Naive thymus-derived CD4-positive, alpha-beta T cell (primary cell): ENCODE results near the gene ST8SIA3. TPM values are rescaled to one million over a fixed set of nuclear protein-coding genes. Genes with fewer than 3 reads are reported as not detected.

ENCODE experiments used
- ATAC-seq: fragments of 150-1000 bp; cut with Tn5 transposase; 2 replicates; pipeline ENCODE4 v1.10.0; 2021; ENCODE audit warnings: mild to moderate bottlenecking, moderate library complexity
- CTCF ChIA-PET: fragments of 350-600 bp; sonication (Branson Sonifier 250); formaldehyde crosslinking; loops from one replicate; lab custom pipeline; 2021; ENCODE audit warnings: antibody characterized with exemption; lab: Charles Lee
- POLR2A ChIA-PET: fragments of 350-600 bp; sonication (Branson Sonifier 250); formaldehyde crosslinking; loops from one replicate; lab custom pipeline; 2021; ENCODE audit warnings: antibody characterized with exemption, inconsistent platforms; lab: Charles Lee
- DNase-seq, 9 donors: peaks; one replicate each; pipeline versions ENCODE4 v3.0.0 to v3.0.0-alpha.2; 2020 to 2022; ENCODE audit warnings: mixed read lengths in 1 of 9
- H3K27ac ChIP-seq: one replicate; pipeline ENCODE4 v1.7.0; 2013; ENCODE audit warnings: mild to moderate bottlenecking, low read depth, low read length, moderate library complexity
- H3K27me3 ChIP-seq, 2 donors: one replicate each; pipeline ENCODE4 v1.7.0; 2013; ENCODE audit warnings: low read length in 2 of 2, mild to moderate bottlenecking in 2 of 2, moderate library complexity in 2 of 2; ENCODE audit not compliant: control insufficient read depth in 2 of 2, insufficient read depth in 2 of 2
- H3K36me3 ChIP-seq, 3 experiments: 1 replicate in 2 of 3; 2 replicates in 1 of 3; pipeline ENCODE4 v1.7.0; 2013; ENCODE audit warnings: low read length in 3 of 3, mild to moderate bottlenecking in 3 of 3, moderate library complexity in 1 of 3; ENCODE audit not compliant: insufficient read depth in 3 of 3, control insufficient read depth in 2 of 3
- H3K4me1 ChIP-seq, 2 donors: one replicate each; pipeline ENCODE4 v1.7.0; 2013; ENCODE audit warnings: low read length in 2 of 2, mild to moderate bottlenecking in 2 of 2, moderate library complexity in 1 of 2; ENCODE audit not compliant: control insufficient read depth in 2 of 2, insufficient read depth in 2 of 2
- H3K4me3 ChIP-seq: 2 replicates; pipeline ENCODE4 v1.7.0; 2013; ENCODE audit warnings: mild to moderate bottlenecking, low read length
- H3K9me3 ChIP-seq, 3 experiments: 1 replicate in 2 of 3; 2 replicates in 1 of 3; pipeline ENCODE4 v1.7.0; 2013; ENCODE audit warnings: low read length in 3 of 3; ENCODE audit not compliant: control insufficient read depth in 2 of 3
- H3K27ac Mint-ChIP-seq, 9 donors: one replicate each; pipeline ENCODE4 v1.8.0; 2020 to 2022; ENCODE audit warnings: mixed read lengths in 9 of 9, mild to moderate bottlenecking in 8 of 9, moderate library complexity in 5 of 9, inconsistent platforms in 2 of 9
- H3K27me3 Mint-ChIP-seq, 5 donors: one replicate each; pipeline ENCODE4 v1.8.0; 2021 to 2022; ENCODE audit warnings: mixed read lengths in 5 of 5, mild to moderate bottlenecking in 1 of 5
- H3K36me3 Mint-ChIP-seq, 5 donors: one replicate each; pipeline ENCODE4 v1.8.0; 2020 to 2022; ENCODE audit warnings: mixed read lengths in 5 of 5, mild to moderate bottlenecking in 3 of 5, inconsistent platforms in 1 of 5
- H3K4me1 Mint-ChIP-seq, 7 donors: one replicate each; pipeline ENCODE4 v1.8.0; 2020 to 2022; ENCODE audit warnings: mixed read lengths in 7 of 7, mild to moderate bottlenecking in 3 of 7, inconsistent platforms in 1 of 7
- H3K4me3 Mint-ChIP-seq, 10 donors: one replicate each; pipeline ENCODE4 v1.8.0; 2020 to 2022; ENCODE audit warnings: mild to moderate bottlenecking in 10 of 10, mixed read lengths in 10 of 10, moderate library complexity in 6 of 10, inconsistent platforms in 2 of 10
- H3K9me3 Mint-ChIP-seq, 11 donors: one replicate each; pipeline ENCODE4 v1.8.0; 2020 to 2022; ENCODE audit warnings: mixed read lengths in 11 of 11, mild to moderate bottlenecking in 4 of 11, inconsistent platforms in 1 of 11, moderate library complexity in 1 of 11
- intact Hi-C, 2 donors: fragments of 100-400 bp; cut with micrococcal nuclease; formaldehyde crosslinking; loops; one replicate each; pipeline ENCODE4 v1.15.1; 2023
- polyA plus RNA-seq, 2 donors: library from polyadenylated mRNA; unstranded; fragments of 300-500 nt; fragmentation: Illumina TruSeq; gene quantifications; one replicate each; pipeline ENCODE4 v1.2.3, GENCODE V29; 2021
- total RNA-seq, 6 experiments: library from RNA in 5 of 6; stranded (reverse) in 5 of 6; gene quantifications; 1 replicate in 5 of 6; 2 replicates in 1 of 6; pipeline ENCODE4 v1.2.3 and lab custom pipeline; 2021 to 2026

The ST8SIA3 gene
- total and polyA plus RNA-seq, 7 experiments from 2014 or later: not detected

DNA sequence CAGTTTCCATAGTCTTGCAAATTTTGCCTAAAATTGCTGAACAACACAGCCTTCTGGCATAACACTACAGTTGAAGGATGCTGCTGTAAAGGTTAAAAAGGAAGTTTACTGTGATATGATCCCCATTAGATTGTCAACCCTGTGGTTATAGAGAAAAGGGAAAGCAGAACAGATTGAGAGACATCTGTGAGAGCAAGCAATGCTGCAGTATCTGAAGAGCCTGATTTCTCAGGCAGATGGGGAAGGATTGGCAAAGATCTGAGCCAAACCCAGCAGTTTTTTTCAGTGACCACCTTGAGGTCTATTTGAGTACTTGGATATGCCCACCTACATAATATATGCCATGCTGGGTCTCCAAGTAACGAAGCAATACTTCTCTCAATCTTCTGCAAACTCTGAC is 8.5 kb upstream of the ST8SIA3 start:
- DNase-seq (no peak), ATAC-seq (no peak)
- POLR2A ChIA-PET: no interaction called here
- no peak overlapping the region for H3K27ac ChIP-seq
- intact Hi-C loops: no loop called here
- CTCF ChIA-PET: no interaction called here
- peaks cover 2 to 45% (median 24%) of the 10 kb centered on the region in 5 donors for H3K27me3 Mint-ChIP-seq
- no peak overlapping the region for H3K27ac Mint-ChIP-seq
- no peaks in the 10 kb centered on the region for H3K9me3 ChIP-seq
- peaks cover 0 to 4% (median 0%) of the 10 kb centered on the region in 5 donors for H3K36me3 Mint-ChIP-seq
- no peak overlapping the region for H3K4me3 Mint-ChIP-seq
- peaks cover 0 to 17% (median 3%) of the 10 kb centered on the region in 11 donors for H3K9me3 Mint-ChIP-seq
- H3K27me3 ChIP-seq: no peaks in the 10 kb centered on the region
- H3K4me1 ChIP-seq: no peaks in the 10 kb centered on the region
- no peak overlapping the region for H3K4me3 ChIP-seq
- no peaks in the 10 kb centered on the region for H3K4me1 Mint-ChIP-seq
- H3K36me3 ChIP-seq: no peaks in the 10 kb centered on the region

DNA sequence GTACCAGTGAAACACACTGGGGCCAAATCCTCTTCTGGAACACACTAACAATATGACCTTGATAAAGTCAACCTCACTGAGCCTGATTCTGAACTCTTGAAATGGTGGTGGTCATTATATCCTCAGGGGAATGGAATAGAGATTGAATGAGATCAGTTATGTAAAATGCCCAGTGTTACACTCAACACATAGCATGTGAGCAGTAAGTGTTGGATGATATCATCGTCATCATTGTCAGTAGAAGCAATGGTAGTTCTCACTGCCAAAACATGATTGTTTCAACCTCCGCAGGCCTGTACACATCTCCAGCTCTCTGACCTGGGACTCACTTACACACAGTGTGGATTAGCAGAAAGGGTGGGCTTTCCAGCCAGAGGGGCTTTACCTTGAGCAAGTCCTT is 5.5 kb upstream of the ST8SIA3 start:
- no peak overlapping the region for H3K27ac Mint-ChIP-seq
- intact Hi-C loops: no loop called here
- POLR2A ChIA-PET: no interaction called here
- H3K4me3 Mint-ChIP-seq: no peak overlapping the region
- peaks cover 24 to 47% (median 45%) of the 10 kb centered on the region in 5 donors for H3K27me3 Mint-ChIP-seq
- peaks cover 0 to 4% (median 0%) of the 10 kb centered on the region in 5 donors for H3K36me3 Mint-ChIP-seq
- H3K4me1 ChIP-seq: no peaks in the 10 kb centered on the region
- no peaks in the 10 kb centered on the region for H3K4me1 Mint-ChIP-seq
- no peak for DNase-seq
- H3K27ac ChIP-seq: no peak overlapping the region
- H3K9me3 Mint-ChIP-seq: peaks cover 0 to 12% (median 0%) of the 10 kb centered on the region in 11 donors
- no peaks in the 10 kb centered on the region for H3K9me3 ChIP-seq
- H3K4me3 ChIP-seq: no peak overlapping the region
- H3K27me3 ChIP-seq: peaks cover 0 to 5% of the 10 kb centered on the region in 2 donors
- ATAC-seq: no peak
- CTCF ChIA-PET: no interaction called here
- no peaks in the 10 kb centered on the region for H3K36me3 ChIP-seq

DNA sequence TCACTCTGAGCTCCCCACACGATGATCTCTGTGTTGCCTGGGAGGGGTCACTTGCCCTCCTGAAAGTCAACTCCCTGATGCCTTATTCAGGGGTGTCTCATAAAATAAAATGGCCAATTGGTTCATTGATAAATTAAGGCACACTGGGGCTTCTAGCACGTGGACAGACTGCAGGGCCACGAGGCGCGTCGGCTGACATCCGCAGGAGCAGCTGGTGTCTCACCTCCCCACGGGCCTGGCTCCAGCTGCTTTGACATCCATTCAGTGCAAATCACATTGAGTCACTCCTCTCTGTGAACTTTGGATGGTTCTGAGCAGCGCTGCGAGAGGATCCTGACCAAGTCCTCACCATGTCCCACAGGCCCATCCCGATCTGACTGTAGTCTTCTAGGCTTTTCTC is 4.6 kb upstream of the ST8SIA3 start:
- Histone ChIP-seq H3K27me3 (peaks cover 0 to 5% of the 10 kb centered on the region in 2 donors), H3K4me3 (no peak overlapping the region), H3K36me3 (no peaks in the 10 kb centered on the region), H3K27ac (no peak overlapping the region), H3K9me3 (no peaks in the 10 kb centered on the region), H3K4me1 (no peaks in the 10 kb centered on the region)
- H3K4me1 Mint-ChIP-seq: peaks cover 0 to 3% (median 0%) of the 10 kb centered on the region in 7 donors
- intact Hi-C loops: no loop called here
- H3K27me3 Mint-ChIP-seq: peaks cover 30 to 53% (median 50%) of the 10 kb centered on the region in 5 donors
- peaks cover 0 to 4% (median 0%) of the 10 kb centered on the region in 11 donors for H3K9me3 Mint-ChIP-seq
- DNase-seq: no peak
- H3K4me3 Mint-ChIP-seq: no peak overlapping the region
- H3K27ac Mint-ChIP-seq: no peak overlapping the region
- ChIA-PET POLR2A (no interaction called here), CTCF (no interaction called here)
- no peak for ATAC-seq
- H3K36me3 Mint-ChIP-seq: peaks cover 0 to 4% (median 0%) of the 10 kb centered on the region in 5 donors

DNA sequence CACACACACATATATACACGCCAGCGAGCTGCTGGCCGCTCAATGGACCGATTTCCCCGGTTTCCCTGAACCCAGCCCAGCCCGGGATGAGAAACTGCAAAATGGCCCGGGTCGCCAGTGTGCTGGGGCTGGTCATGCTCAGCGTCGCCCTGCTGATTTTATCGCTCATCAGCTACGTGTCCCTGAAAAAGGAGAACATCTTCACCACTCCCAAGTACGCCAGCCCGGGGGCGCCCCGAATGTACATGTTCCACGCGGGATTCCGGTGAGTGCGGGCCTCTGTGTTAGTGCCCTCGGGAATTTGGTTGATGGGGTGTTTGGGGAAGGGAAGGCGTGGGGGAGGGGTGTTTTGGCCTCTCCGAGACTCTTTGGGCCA is 392 bp downstream of the ST8SIA3 start:
- intact Hi-C loops: loop anchor here in 1 of 2 donors (5.0 kb wide), 1 partner anchor 80 kb away; no protein-coding TSS in a partner anchor
- peaks cover 50 to 63% (median 61%) of the 10 kb centered on the region in 5 donors for H3K27me3 Mint-ChIP-seq

DNA sequence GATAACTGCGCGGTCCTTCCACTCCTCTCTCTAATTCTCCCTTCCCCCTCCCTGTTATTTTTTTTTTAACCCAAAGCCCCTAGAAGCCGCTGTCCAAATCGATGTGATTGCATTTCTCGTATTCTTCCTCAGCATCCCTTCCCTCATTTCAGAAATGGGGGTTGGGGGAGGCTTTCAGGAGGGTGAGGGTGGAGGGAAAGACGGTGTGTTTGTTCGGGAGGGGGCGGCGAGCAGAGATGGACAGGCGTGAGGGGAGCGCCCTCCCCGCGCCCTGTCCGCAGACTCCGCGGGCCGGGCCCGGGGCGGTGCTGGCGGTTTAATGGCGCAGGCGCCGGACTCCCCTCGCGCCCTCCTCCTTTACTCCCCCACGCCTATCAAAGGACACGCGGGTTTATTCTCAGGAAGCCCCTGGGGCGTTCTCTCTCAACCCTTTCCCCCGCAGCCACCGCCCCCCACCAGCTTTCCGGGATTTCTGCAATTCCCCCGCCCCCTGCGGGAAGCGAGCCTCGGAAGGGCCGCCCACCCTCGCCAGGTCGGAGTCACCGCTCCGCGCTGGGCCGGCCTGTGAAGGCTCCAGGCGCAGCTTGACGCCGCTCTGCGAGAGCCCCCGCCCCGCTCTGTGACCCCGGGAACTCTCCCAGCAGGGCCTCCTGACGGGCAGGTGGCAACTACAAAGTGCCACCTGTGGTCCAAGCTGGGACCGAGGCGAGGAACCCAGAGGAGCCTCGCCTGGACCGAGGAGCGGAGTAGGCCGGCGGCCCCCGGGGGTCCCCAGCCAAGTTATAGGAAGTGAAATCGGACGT is 981 bp downstream of the ST8SIA3 start:
- intact Hi-C loops: loop anchor here in 1 of 2 donors (5.0 kb wide), 1 partner anchor 79 kb away; no protein-coding TSS in a partner anchor
- Histone ChIP-seq H3K4me1 (no peaks in the 10 kb centered on the region), H3K27me3 (peaks cover 0 to 5% of the 10 kb centered on the region in 2 donors), H3K4me3 (no peak overlapping the region), H3K36me3 (no peaks in the 10 kb centered on the region), H3K9me3 (no peaks in the 10 kb centered on the region), H3K27ac (no peak overlapping the region)
- Mint-ChIP-seq H3K9me3 (peaks cover 0 to 16% (median 8%) of the 10 kb centered on the region in 11 donors), H3K27ac (no peak overlapping the region), H3K4me1 (peaks cover 0 to 8% (median 0%) of the 10 kb centered on the region in 7 donors), H3K4me3 (peak overlapping the region in 1 of 10 donors; percentile 21), H3K36me3 (peaks cover 0 to 13% (median 3%) of the 10 kb centered on the region in 5 donors), H3K27me3 (peaks cover 50 to 58% (median 56%) of the 10 kb centered on the region in 5 donors)
- CTCF ChIA-PET: no interaction called here
- POLR2A ChIA-PET: no interaction called here
- DNase-seq (no peak), ATAC-seq (no peak)

More for the DNA sequence above, 392 bp downstream of the ST8SIA3 start:
- Histone ChIP-seq H3K36me3 (no peaks in the 10 kb centered on the region), H3K27me3 (peaks cover 0 to 5% of the 10 kb centered on the region in 2 donors), H3K4me1 (no peaks in the 10 kb centered on the region), H3K4me3 (no peak overlapping the region), H3K27ac (no peak overlapping the region), H3K9me3 (no peaks in the 10 kb centered on the region)
- H3K4me1 Mint-ChIP-seq: peaks cover 0 to 8% (median 0%) of the 10 kb centered on the region in 7 donors
- DNase-seq (no peak), ATAC-seq (no peak)
- POLR2A ChIA-PET: no interaction called here
- CTCF ChIA-PET: no interaction called here
- peaks cover 0 to 19% (median 8%) of the 10 kb centered on the region in 11 donors for H3K9me3 Mint-ChIP-seq
- peak overlapping the region in 1 of 10 donors; percentile 21 for H3K4me3 Mint-ChIP-seq
- peaks cover 0 to 17% (median 3%) of the 10 kb centered on the region in 5 donors for H3K36me3 Mint-ChIP-seq
- H3K27ac Mint-ChIP-seq: no peak overlapping the region

DNA sequence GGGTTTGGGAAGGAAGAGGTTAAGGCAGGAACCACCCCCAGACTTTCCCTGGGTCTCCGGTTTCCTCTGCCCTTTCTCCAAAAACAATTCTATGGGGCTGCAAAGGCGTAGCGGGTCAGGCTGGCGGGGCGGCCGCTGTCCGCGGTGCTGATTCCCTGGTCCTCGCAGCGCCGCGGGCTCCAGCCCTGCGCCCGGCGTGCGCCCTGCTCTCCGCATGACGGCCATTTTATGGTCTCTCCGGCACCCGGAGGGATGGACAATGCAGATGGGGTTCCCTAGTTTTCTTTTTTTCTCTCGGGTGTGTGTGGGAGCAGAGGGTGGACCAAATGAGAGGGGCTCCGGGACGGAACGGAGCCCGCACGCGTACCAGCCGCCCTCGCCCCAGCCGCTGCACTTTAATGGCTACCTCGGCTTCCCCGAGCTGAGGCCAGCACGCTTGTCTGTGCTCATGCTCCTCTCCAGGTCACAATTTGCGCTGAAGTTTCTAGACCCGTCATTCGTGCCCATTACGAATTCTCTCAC is 1.6 kb downstream of the ST8SIA3 start:
- peaks cover 50 to 61% (median 58%) of the 10 kb centered on the region in 5 donors for H3K27me3 Mint-ChIP-seq
- intact Hi-C loops: loop anchor here in 1 of 2 donors (5.0 kb wide), 1 partner anchor 78 kb away; no protein-coding TSS in a partner anchor
- peaks cover 0 to 13% (median 3%) of the 10 kb centered on the region in 5 donors for H3K36me3 Mint-ChIP-seq
- no peak overlapping the region for H3K27ac Mint-ChIP-seq
- peak overlapping the region in 1 of 10 donors; percentile 29 for H3K4me3 Mint-ChIP-seq
- Histone ChIP-seq H3K4me3 (no peak overlapping the region), H3K36me3 (no peaks in the 10 kb centered on the region), H3K4me1 (no peaks in the 10 kb centered on the region), H3K9me3 (no peaks in the 10 kb centered on the region), H3K27ac (no peak overlapping the region), H3K27me3 (peaks cover 0 to 5% of the 10 kb centered on the region in 2 donors)
- H3K9me3 Mint-ChIP-seq: peaks cover 0 to 16% (median 8%) of the 10 kb centered on the region in 11 donors
- ChIA-PET CTCF (no interaction called here), POLR2A (no interaction called here)
- DNase-seq (peak in 2 of 9 donors; percentile 1 to 43), ATAC-seq (no peak)
- peaks cover 0 to 8% (median 0%) of the 10 kb centered on the region in 7 donors for H3K4me1 Mint-ChIP-seq
